Mesenchymal stem cell (in vitro differentiated cells and primary cell): ENCODE data around the gene RIN3.

Experiments
- DNase-seq: peaks from one replicate; pipeline ENCODE4 v3.0.0-alpha.2; 2013
- H2AFZ ChIP-seq: one replicate; pipeline ENCODE4 v1.6.1; 2013; ENCODE audit warnings: low read depth, mild to moderate bottlenecking, control low read depth, inconsistent platforms, low read length, moderate library complexity
- H2AK5ac ChIP-seq: 2 replicates; pipeline ENCODE4 v1.6.1; 2013; ENCODE audit warnings: low read length, moderate library complexity, mild to moderate bottlenecking, inconsistent platforms; ENCODE audit not compliant: severe bottlenecking
- H2BK120ac ChIP-seq: one replicate; pipeline ENCODE4 v1.6.1; 2013; ENCODE audit warnings: low read depth, mild to moderate bottlenecking, inconsistent platforms, low read length, moderate library complexity
- H2BK12ac ChIP-seq, 2 experiments: one replicate each; pipeline ENCODE4 v1.6.1; 2013; ENCODE audit warnings: inconsistent platforms in 2 of 2, low read length in 2 of 2, mild to moderate bottlenecking in 2 of 2, moderate library complexity in 2 of 2, control low read depth in 1 of 2
- H2BK15ac ChIP-seq: one replicate; pipeline ENCODE4 v1.6.1; 2013; ENCODE audit warnings: mild to moderate bottlenecking, low read depth, inconsistent platforms; ENCODE audit not compliant: poor library complexity, severe bottlenecking
- H2BK5ac ChIP-seq: 2 replicates; pipeline ENCODE4 v1.6.1; 2013; ENCODE audit warnings: low read depth, mild to moderate bottlenecking, low read length, control low read depth, inconsistent platforms; ENCODE audit not compliant: poor library complexity, severe bottlenecking
- H3K14ac ChIP-seq, 2 experiments: one replicate each; pipeline ENCODE4 v1.6.1; 2013; ENCODE audit warnings: inconsistent platforms in 2 of 2, low read length in 2 of 2, control low read depth in 1 of 2, mild to moderate bottlenecking in 1 of 2, moderate library complexity in 1 of 2
- H3K18ac ChIP-seq, 2 experiments: one replicate each; pipeline ENCODE4 v1.6.1; 2013; ENCODE audit warnings: inconsistent platforms in 2 of 2, low read length in 2 of 2, control low read depth in 1 of 2, low read depth in 1 of 2, mild to moderate bottlenecking in 1 of 2
- H3K23ac ChIP-seq, 2 experiments: one replicate each; pipeline ENCODE4 v1.6.1; 2013; ENCODE audit warnings: inconsistent platforms in 2 of 2, low read length in 2 of 2, mild to moderate bottlenecking in 2 of 2, moderate library complexity in 2 of 2, control low read depth in 1 of 2
- H3K27ac ChIP-seq: 2 replicates; pipeline ENCODE4 v1.5.1; 2013; ENCODE audit warnings: mild to moderate bottlenecking, moderate library complexity, low read length, control low read depth, inconsistent platforms; ENCODE audit not compliant: poor library complexity, severe bottlenecking
- H3K27me3 ChIP-seq, 2 experiments: 2 replicates each; pipeline versions ENCODE4 v1.6.1 to v1.7.0; 2013; ENCODE audit warnings: low read length in 2 of 2, mild to moderate bottlenecking in 2 of 2, moderate library complexity in 2 of 2, control low read depth in 1 of 2, inconsistent platforms in 1 of 2; ENCODE audit not compliant: control insufficient read depth in 1 of 2, insufficient read depth in 1 of 2
- H3K36me3 ChIP-seq, 2 experiments: 2 replicates each; pipeline versions ENCODE4 v1.6.1 to v1.7.0; 2013; ENCODE audit warnings: low read length in 2 of 2, control low read depth in 1 of 2, inconsistent platforms in 1 of 2, low read depth in 1 of 2, mild to moderate bottlenecking in 1 of 2; ENCODE audit not compliant: insufficient read depth in 2 of 2, control insufficient read depth in 1 of 2
- H3K4ac ChIP-seq, 2 experiments: one replicate each; pipeline ENCODE4 v1.6.1; 2013; ENCODE audit warnings: inconsistent platforms in 2 of 2, low read length in 2 of 2, mild to moderate bottlenecking in 2 of 2, moderate library complexity in 2 of 2, control low read depth in 1 of 2, low read depth in 1 of 2
- H3K4me1 ChIP-seq: 2 replicates; pipeline ENCODE4 v1.6.1; 2013; ENCODE audit warnings: low read depth, low read length, control low read depth; ENCODE audit not compliant: control insufficient read depth, insufficient read depth
- H3K4me2 ChIP-seq: 2 replicates; pipeline ENCODE4 v1.6.1; 2013; ENCODE audit warnings: low read length, mild to moderate bottlenecking, inconsistent platforms; ENCODE audit not compliant: poor library complexity, severe bottlenecking
- H3K4me3 ChIP-seq, 2 experiments: 2 replicates each; pipeline versions ENCODE4 v1.5.1 to v1.7.0; 2013; ENCODE audit warnings: low read length in 2 of 2, mild to moderate bottlenecking in 2 of 2, control low read depth in 1 of 2, low read depth in 1 of 2; ENCODE audit not compliant: insufficient read depth in 1 of 2
- H3K79me1 ChIP-seq: replicated peaks from 2 replicates; pipeline ENCODE4 v1.6.1; 2013; ENCODE audit warnings: mild to moderate bottlenecking, control low read depth, low read length, inconsistent platforms; ENCODE audit not compliant: poor library complexity, severe bottlenecking
- H3K9ac ChIP-seq: 2 replicates; pipeline ENCODE4 v1.7.0; 2013; ENCODE audit warnings: mild to moderate bottlenecking, low read length, moderate library complexity
- H3K9me3 ChIP-seq: 2 replicates; pipeline ENCODE4 v1.7.0; 2013; ENCODE audit warnings: mild to moderate bottlenecking, low read length; ENCODE audit not compliant: control insufficient read depth
- H4K8ac ChIP-seq: one replicate; pipeline ENCODE4 v1.6.1; 2013; ENCODE audit warnings: inconsistent platforms, mild to moderate bottlenecking, low read length, moderate library complexity
- H4K91ac ChIP-seq: one replicate; pipeline ENCODE4 v1.6.1; 2013; ENCODE audit warnings: mild to moderate bottlenecking, low read length, inconsistent platforms
- WGBS: methylation state at CpG from one replicate; pipeline ENCODE4 v1.1.7; 2013; ENCODE audit warnings: mixed read lengths; 5-methylcytosine and 5-hydroxymethylcytosine counted together

The RIN3 gene

DNA sequence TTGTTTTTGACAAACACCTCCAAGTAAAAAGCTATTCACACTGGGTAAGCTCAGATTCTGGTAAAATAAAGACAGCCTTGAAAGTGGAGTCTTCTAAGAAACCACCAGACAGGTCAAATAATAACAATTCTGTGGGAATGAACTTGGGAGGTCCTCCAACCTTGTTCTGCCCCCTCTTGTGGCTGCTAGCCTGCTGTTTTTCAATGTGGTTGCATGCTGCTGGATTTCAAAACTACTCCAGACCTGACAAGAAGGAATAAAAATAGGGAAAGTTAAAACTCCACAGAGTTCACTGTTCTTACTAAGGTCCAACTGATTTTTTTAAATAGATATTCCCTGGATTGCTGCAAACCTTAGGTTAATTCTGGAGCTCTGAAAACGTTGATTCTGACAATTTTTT lies 32.2 kb upstream of the RIN3 start:
- H3K18ac ChIP-seq: no peak overlapping the region
- no peak overlapping the region for H2BK15ac ChIP-seq
- no peaks in the 10 kb centered on the region for H3K36me3 ChIP-seq
- no peaks in the 10 kb centered on the region for H3K79me1 ChIP-seq
- H3K4me1 ChIP-seq: peaks cover 5% of the 10 kb centered on the region
- no peaks in the 10 kb centered on the region for H3K9me3 ChIP-seq
- WGBS: 29% methylated on average over 1 of the region's 1 CpG
- no peak overlapping the region for H3K4me3 ChIP-seq
- no peak overlapping the region for H3K4ac ChIP-seq
- DNase-seq: peak; percentile 78
- H2AFZ ChIP-seq: no peak overlapping the region
- H4K8ac ChIP-seq: no peak overlapping the region
- H2BK12ac ChIP-seq: no peak overlapping the region
- H3K9ac ChIP-seq: no peak overlapping the region
- no peak overlapping the region for H3K23ac ChIP-seq
- H2BK5ac ChIP-seq: no peak overlapping the region
- no peak overlapping the region for H3K4me2 ChIP-seq
- H3K27ac ChIP-seq: no peak overlapping the region
- H2BK120ac ChIP-seq: no peak overlapping the region
- no peak overlapping the region for H2AK5ac ChIP-seq
- H4K91ac ChIP-seq: no peak overlapping the region
- H3K14ac ChIP-seq: no peak overlapping the region
- H3K27me3 ChIP-seq: peaks cover 0 to 20% of the 10 kb centered on the region in 2 experiments

- no peak overlapping the region for H3K4ac ChIP-seq
- no peak overlapping the region for H2BK120ac ChIP-seq
- no peaks in the 10 kb centered on the region for H3K36me3 ChIP-seq
- H3K27ac ChIP-seq: no peak overlapping the region
- peaks cover 5% of the 10 kb centered on the region for H3K4me1 ChIP-seq
- no peak overlapping the region for H4K8ac ChIP-seq
- peaks cover 0 to 20% of the 10 kb centered on the region in 2 experiments for H3K27me3 ChIP-seq
- no peak overlapping the region for H2BK15ac ChIP-seq
- H2BK5ac ChIP-seq: no peak overlapping the region
- H3K14ac ChIP-seq: peak overlapping the region in 1 of 2 experiments; percentile 9
- no peak overlapping the region for H3K23ac ChIP-seq
- no peak overlapping the region for H3K4me3 ChIP-seq
- no peaks in the 10 kb centered on the region for H3K79me1 ChIP-seq
- no peak overlapping the region for H4K91ac ChIP-seq
- WGBS: 92% methylated on average over 1 of the region's 1 CpG
- no peak for DNase-seq
- H3K4me2 ChIP-seq: no peak overlapping the region
- H2BK12ac ChIP-seq: no peak overlapping the region
- no peak overlapping the region for H3K18ac ChIP-seq
- H3K9me3 ChIP-seq: no peaks in the 10 kb centered on the region
- H2AK5ac ChIP-seq: no peak overlapping the region
- H3K9ac ChIP-seq: no peak overlapping the region
- no peak overlapping the region for H2AFZ ChIP-seq
Measured at GRCh38 chr14:92481811-92482555, 31.6 kb upstream of the RIN3 start.

DNA sequence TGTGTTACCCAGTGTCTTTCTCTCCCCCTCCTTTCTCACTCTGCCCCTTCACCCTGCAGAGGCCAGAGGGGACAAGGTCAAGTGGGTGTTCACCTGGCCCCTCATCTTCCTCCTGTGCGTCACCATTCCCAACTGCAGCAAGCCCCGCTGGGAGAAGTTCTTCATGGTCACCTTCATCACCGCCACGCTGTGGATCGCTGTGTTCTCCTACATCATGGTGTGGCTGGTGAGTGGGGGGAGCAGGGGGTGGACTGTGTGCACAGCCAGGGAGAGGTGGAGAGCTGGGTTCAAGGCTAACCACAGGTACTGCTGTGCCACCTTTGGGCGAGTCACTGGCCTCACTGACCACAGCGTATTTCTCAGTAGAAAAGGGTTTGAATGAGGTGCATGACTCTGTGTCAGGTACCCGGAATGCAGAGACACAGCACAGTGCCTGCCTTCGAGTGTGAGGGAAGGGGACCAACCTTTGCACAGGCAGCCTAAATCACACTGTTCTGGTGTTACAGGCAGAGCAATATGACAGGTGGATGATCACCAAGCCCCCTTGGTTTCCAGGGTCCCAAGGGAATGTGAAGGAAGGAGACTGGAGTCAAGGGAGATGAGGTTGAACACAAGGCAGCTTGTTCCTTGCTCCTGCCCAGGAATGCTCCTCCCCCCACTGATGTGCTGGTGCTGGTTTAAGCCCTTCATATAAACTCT lies 30.8 kb upstream of the RIN3 start:
- H4K8ac ChIP-seq: no peak overlapping the region
- H4K91ac ChIP-seq: no peak overlapping the region
- no peak overlapping the region for H2BK15ac ChIP-seq
- no peaks in the 10 kb centered on the region for H3K79me1 ChIP-seq
- H3K27me3 ChIP-seq: peaks cover 0 to 28% of the 10 kb centered on the region in 2 experiments
- no peak overlapping the region for H2BK5ac ChIP-seq
- no peak for DNase-seq
- 95% methylated on average over 9 of the region's 9 CpGs for WGBS
- no peak overlapping the region for H3K4me2 ChIP-seq
- H3K4me3 ChIP-seq: no peak overlapping the region
- H2BK120ac ChIP-seq: no peak overlapping the region
- no peak overlapping the region for H2AFZ ChIP-seq
- no peak overlapping the region for H3K9ac ChIP-seq
- H3K18ac ChIP-seq: peak overlapping the region in 1 of 2 experiments; percentile 65
- peak overlapping the region in 1 of 2 experiments; percentile 9 for H3K14ac ChIP-seq
- H2AK5ac ChIP-seq: no peak overlapping the region
- no peak overlapping the region for H3K27ac ChIP-seq
- H3K23ac ChIP-seq: no peak overlapping the region
- H2BK12ac ChIP-seq: no peak overlapping the region
- H3K36me3 ChIP-seq: no peaks in the 10 kb centered on the region
- no peak overlapping the region for H3K4ac ChIP-seq
- H3K4me1 ChIP-seq: peaks cover 5% of the 10 kb centered on the region
- H3K9me3 ChIP-seq: no peaks in the 10 kb centered on the region

DNA sequence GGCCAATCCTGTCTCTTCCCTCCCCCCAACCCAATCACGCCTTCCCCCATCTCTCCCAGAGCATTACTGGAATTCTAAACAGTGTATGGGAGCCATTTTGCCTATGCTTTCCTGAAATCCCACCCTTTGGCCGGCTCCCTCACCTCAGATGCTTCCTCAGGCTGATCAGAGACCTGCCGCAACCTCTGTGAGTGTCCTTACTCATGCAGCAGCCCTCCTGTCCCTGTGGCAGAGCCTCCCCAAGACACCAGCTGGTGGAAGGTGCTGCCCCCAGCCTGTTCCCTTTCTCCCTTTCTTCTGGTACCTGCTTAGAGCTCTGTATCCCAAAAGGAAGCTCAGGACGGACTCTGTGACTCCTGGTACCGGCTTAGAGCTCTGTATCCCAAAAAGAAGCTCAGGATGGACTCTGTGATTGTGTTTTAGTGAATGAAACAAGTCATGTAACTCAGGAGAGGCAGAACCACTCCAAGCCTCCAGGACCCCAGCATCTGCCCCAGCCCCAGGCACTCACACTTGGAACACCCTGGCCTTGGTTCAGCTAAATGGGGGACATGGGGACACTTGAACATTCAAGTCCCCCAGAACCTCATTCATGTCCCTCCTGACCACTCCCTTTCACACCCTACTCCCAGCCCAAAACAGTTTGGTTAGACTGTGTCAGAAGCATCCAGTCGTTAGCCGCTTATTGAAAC lies 29.3 kb upstream of the RIN3 start:
- DNase-seq: no peak
- no peak overlapping the region for H2BK5ac ChIP-seq
- no peak overlapping the region for H4K8ac ChIP-seq
- H3K9me3 ChIP-seq: no peaks in the 10 kb centered on the region
- no peak overlapping the region for H2BK120ac ChIP-seq
- no peak overlapping the region for H4K91ac ChIP-seq
- H3K4me2 ChIP-seq: no peak overlapping the region
- no peak overlapping the region for H3K23ac ChIP-seq
- no peak overlapping the region for H2BK12ac ChIP-seq
- H3K36me3 ChIP-seq: no peaks in the 10 kb centered on the region
- 90% methylated on average over 5 of the region's 7 CpGs for WGBS
- H3K14ac ChIP-seq: no peak overlapping the region
- H3K4me1 ChIP-seq: peaks cover 5% of the 10 kb centered on the region
- no peak overlapping the region for H3K9ac ChIP-seq
- H2BK15ac ChIP-seq: no peak overlapping the region
- H3K18ac ChIP-seq: no peak overlapping the region
- H3K27ac ChIP-seq: no peak overlapping the region
- H3K79me1 ChIP-seq: no peaks in the 10 kb centered on the region
- no peak overlapping the region for H3K4me3 ChIP-seq
- H2AK5ac ChIP-seq: no peak overlapping the region
- no peak overlapping the region for H2AFZ ChIP-seq
- peak overlapping the region in 1 of 2 experiments; percentile 57 for H3K4ac ChIP-seq
- peaks cover 0 to 28% of the 10 kb centered on the region in 2 experiments for H3K27me3 ChIP-seq
